Measurements from ENCODE around the gene ENPP1. TPM values are rescaled to one million over a fixed set of nuclear protein-coding genes. Genes with fewer than 3 reads are reported as not detected.
"Not testable (repeated sequence)": the region's sequence is repeated elsewhere in the genome, so short reads cannot be mapped to it uniquely, and the experiment has no call there.

The ENPP1 gene
- polyA plus RNA-seq, 1 experiment, result 30.4 TPM

DNA sequence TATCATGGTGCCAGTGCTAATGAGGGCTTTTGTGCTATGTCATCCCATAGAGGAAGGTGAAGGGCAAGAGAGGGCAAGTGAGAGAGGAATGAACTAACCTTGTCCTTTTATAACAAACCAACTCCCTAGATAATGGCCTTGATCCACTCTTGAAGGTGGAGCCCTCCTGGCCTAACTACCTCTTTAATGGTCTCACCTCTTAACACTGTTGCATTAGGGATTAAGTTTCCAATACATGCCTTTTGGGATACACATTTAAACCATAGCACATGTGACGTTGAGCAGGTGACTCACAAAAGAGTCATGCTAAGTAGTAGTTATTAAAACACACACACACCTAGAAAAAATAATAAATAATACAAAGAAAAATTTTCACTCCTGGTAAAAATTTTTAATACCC, 106.4 kb downstream of the ENPP1 start:
- ChIA-PET POLR2A (no interaction called here), CTCF (interaction anchor here (0.6 to 5.7 kb wide), 31 partner anchors 10 to 575 kb away, joined by 3 to 120 read pairs (median 6); no protein-coding TSS in a partner anchor)
- DNase-seq (ENCODE audit: low read depth, low spot score), result no peak
- no peaks in the 10 kb centered on the region for H3K27me3 ChIP-seq (ENCODE audit: control insufficient read depth, insufficient read depth, low read length)
- no peak for TF ChIP-seq CTCF (IDR thresholded peaks at IDR 0.05; ENCODE audit: low read depth, low read length)
- peaks cover 3% of the 10 kb centered on the region; the same call in 1 of the 2 replicates for H3K9me3 ChIP-seq (ENCODE audit: control insufficient read depth, insufficient read depth, low read length)
- no peak overlapping the region for H3K27ac ChIP-seq (ENCODE audit: low read depth, low read length)
- H3K4me3 ChIP-seq (ENCODE audit: low read depth, low read length), result no peak overlapping the region

GRCh38 chr6:131914967-131915751, 107.3 kb downstream of the ENPP1 start:
- no peak overlapping the region for H3K27ac ChIP-seq (ENCODE audit: low read depth, low read length)
- ChIA-PET POLR2A (no interaction called here), CTCF (interaction anchor here (0.6 to 5.7 kb wide), 66 partner anchors 9 to 598 kb away, joined by 3 to 120 read pairs (median 4); partner anchors contain the start of gene STX7)
- H3K27me3 ChIP-seq (ENCODE audit: control insufficient read depth, insufficient read depth, low read length), result no peaks in the 10 kb centered on the region
- peaks cover 3% of the 10 kb centered on the region; the same call in 1 of the 2 replicates for H3K9me3 ChIP-seq (ENCODE audit: control insufficient read depth, insufficient read depth, low read length)
- peak; percentile 90 for TF ChIP-seq CTCF (IDR thresholded peaks at IDR 0.05; ENCODE audit: low read depth, low read length)
- no peak overlapping the region for H3K4me3 ChIP-seq (ENCODE audit: low read depth, low read length)
- peak; percentile 74 for DNase-seq (ENCODE audit: low read depth, low spot score)

DNA sequence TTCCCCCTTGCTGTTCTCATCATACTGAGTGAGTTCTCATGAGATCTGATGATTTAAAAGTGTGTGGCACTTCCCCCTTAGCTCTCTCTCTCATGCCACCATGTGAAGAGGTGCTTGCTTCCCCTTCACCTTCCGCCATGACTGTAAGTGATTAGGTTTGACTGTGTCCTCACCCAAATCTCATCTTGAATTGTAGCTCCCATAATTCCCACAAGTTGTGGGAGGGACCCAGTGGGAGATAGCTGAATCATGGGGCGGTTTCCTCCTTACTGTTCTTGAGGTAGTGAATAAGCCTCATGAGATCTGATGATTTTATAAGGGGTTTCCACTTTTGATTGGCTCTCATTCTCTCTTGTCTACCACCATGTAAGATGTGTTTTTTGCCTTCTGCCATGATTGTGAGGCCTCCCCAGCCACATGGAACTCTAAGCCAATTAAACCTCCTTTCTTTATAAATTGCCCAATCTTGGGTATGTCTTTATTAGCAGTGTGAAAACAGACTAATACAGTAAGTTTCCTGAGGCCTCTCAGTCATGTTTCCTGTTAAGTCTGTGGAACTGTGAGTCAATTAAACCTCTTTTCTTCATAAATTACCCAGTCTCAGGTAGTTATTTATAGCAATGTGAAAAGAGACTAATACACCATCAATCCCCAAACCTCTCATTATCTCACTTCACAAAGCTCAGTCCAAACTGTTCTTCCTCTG, 108.4 kb downstream of the ENPP1 start:
- DNase-seq (ENCODE audit: low read depth, low spot score); H3K27ac ChIP-seq (ENCODE audit: low read depth, low read length); POLR2A ChIA-PET; H3K27me3 ChIP-seq (ENCODE audit: control insufficient read depth, insufficient read depth, low read length); H3K4me3 ChIP-seq (ENCODE audit: low read depth, low read length); H3K9me3 ChIP-seq (ENCODE audit: control insufficient read depth, insufficient read depth, low read length): not testable (repeated sequence)
- CTCF ChIA-PET, result interaction anchor here (0.6 to 5.7 kb wide), 23 partner anchors 8 to 573 kb away, joined by 3 to 120 read pairs (median 10); no protein-coding TSS in a partner anchor

DNA sequence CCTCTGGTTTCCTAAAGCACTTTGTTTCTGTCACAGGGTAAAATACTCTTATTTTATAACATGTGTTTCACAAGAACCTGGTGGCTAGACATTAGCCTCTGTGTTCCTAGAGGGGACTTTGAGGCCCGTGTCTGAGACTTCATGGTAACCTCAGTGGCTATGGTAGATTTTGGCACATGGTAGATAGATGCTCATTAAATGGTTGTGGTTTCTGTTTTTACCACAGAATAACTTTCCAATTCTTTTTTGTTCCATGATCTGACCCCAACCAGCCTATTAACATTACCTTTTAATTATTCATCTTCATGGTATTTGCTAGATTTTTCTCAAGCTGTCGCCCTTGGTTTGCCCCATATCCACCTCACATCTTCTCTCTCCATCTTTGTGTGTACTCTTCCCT, 109.0 kb downstream of the ENPP1 start:
- peaks cover 3% of the 10 kb centered on the region; the same call in 1 of the 2 replicates for H3K9me3 ChIP-seq (ENCODE audit: control insufficient read depth, insufficient read depth, low read length)
- ChIA-PET POLR2A (no interaction called here), CTCF (interaction anchor here (0.6 to 5.7 kb wide), 7 partner anchors 8 to 382 kb away, joined by 4 to 120 read pairs (median 57); no protein-coding TSS in a partner anchor)
- no peak overlapping the region for H3K27ac ChIP-seq (ENCODE audit: low read depth, low read length)
- no peak for TF ChIP-seq CTCF (IDR thresholded peaks at IDR 0.05; ENCODE audit: low read depth, low read length)
- H3K27me3 ChIP-seq (ENCODE audit: control insufficient read depth, insufficient read depth, low read length), result no peaks in the 10 kb centered on the region
- H3K4me3 ChIP-seq (ENCODE audit: low read depth, low read length), result no peak overlapping the region
- DNase-seq (ENCODE audit: low read depth, low spot score), result no peak

- ChIA-PET POLR2A (no interaction called here), CTCF (interaction anchor here (0.6 to 5.7 kb wide), 6 partner anchors 7 to 552 kb away, joined by 3 to 120 read pairs (median 73); no protein-coding TSS in a partner anchor)
- no peaks in the 10 kb centered on the region for H3K27me3 ChIP-seq (ENCODE audit: control insufficient read depth, insufficient read depth, low read length)
These were observed 109.5 kb downstream of the ENPP1 start for GRCh38 chr6:131917318-131917717.

More at GRCh38 chr6:131917318-131917717, 109.5 kb downstream of the ENPP1 start:
- Histone ChIP-seq H3K27ac (ENCODE audit: low read depth, low read length) (no peak overlapping the region), H3K4me3 (ENCODE audit: low read depth, low read length) (no peak overlapping the region), H3K9me3 (ENCODE audit: control insufficient read depth, insufficient read depth, low read length) (peaks cover 3% of the 10 kb centered on the region; the same call in 1 of the 2 replicates)
- TF ChIP-seq CTCF (IDR thresholded peaks at IDR 0.05; ENCODE audit: low read depth, low read length), result no peak
- DNase-seq (ENCODE audit: low read depth, low spot score), result no peak

Measured in AG04450 (cell line).